A673 (cell line): ENCODE measurements around the gene SPEF1. TPM values are rescaled to one million over a fixed set of nuclear protein-coding genes. Genes with fewer than 3 reads are reported as not detected.
"Not testable (repeated sequence)": the region's sequence is repeated elsewhere in the genome, so short reads cannot be mapped to it uniquely, and the experiment has no call there.

Experiments
- BruUV-seq: library from RNA; stranded (reverse); fragments of 400-500 nt; replicated peaks from 2 replicates; lab custom pipeline; 2021; lab: Mats Ljungman, UMichigan
- CTCF ChIA-PET: fragments of 300-600 bp; sonication (Branson Sonifier 250); formaldehyde crosslinking; loops from one replicate; lab custom pipeline; 2022; ENCODE audit warnings: antibody characterized with exemption; lab: Charles Lee
- POLR2A ChIA-PET: fragments of 300-600 bp; sonication (Branson Sonifier 250); formaldehyde crosslinking; loops from one replicate; lab custom pipeline; 2022; ENCODE audit warnings: antibody characterized with exemption; ENCODE audit not compliant: low non-redundant PET; lab: Charles Lee
- DNase-seq: peaks from one replicate; pipeline ENCODE4 v3.0.0-alpha.2; 2015; ENCODE audit warnings: low spot score
- H3K27ac ChIP-seq: fragments of 200-600 bp; sonication (generic); 2 replicates; pipeline ENCODE4 v1.5.1; 2016; ENCODE audit warnings: mixed run types, low read depth, mild to moderate bottlenecking, mixed read lengths, antibody characterized with exemption, low read length; ENCODE audit not compliant: poor library complexity, severe bottlenecking
- H3K27me3 ChIP-seq: fragments of 200-600 bp; sonication (generic); replicated peaks from 2 replicates; pipeline ENCODE4 v1.6.1; 2017; ENCODE audit warnings: mixed run types, low read depth, mild to moderate bottlenecking, mixed read lengths, antibody characterized with exemption, low read length; ENCODE audit not compliant: insufficient read depth, poor library complexity
- H3K36me3 ChIP-seq: fragments of 200-600 bp; sonication (generic); 2 replicates; pipeline ENCODE4 v1.6.1; 2016; ENCODE audit warnings: mixed run types, mild to moderate bottlenecking, mixed read lengths, antibody characterized with exemption, low read length; ENCODE audit not compliant: insufficient read depth, poor library complexity, severe bottlenecking
- H3K4me1 ChIP-seq: fragments of 200-600 bp; sonication (generic); 2 replicates; pipeline ENCODE4 v1.6.1; 2017; ENCODE audit warnings: mixed run types, mild to moderate bottlenecking, mixed read lengths, antibody characterized with exemption, low read length; ENCODE audit not compliant: insufficient read depth, poor library complexity, severe bottlenecking
- H3K4me3 ChIP-seq: fragments of 200-600 bp; sonication (generic); 2 replicates; pipeline ENCODE4 v1.5.1; 2016; ENCODE audit warnings: low read depth, mixed run types, mild to moderate bottlenecking, mixed read lengths, low read length; ENCODE audit not compliant: poor library complexity, severe bottlenecking
- H3K9me3 ChIP-seq: fragments of 200-600 bp; sonication (generic); 2 replicates; pipeline ENCODE4 v1.6.1; 2016; ENCODE audit warnings: mixed run types, low read depth, mild to moderate bottlenecking, mixed read lengths, antibody characterized with exemption, low read length; ENCODE audit not compliant: poor library complexity, severe bottlenecking
- EZH2 ChIP-seq: fragments of 200-600 bp; sonication (generic); IDR thresholded peaks from 2 replicates; pipeline ENCODE4 v1.6.1; 2017; ENCODE audit warnings: borderline replicate concordance, low read depth, mild to moderate bottlenecking, mixed read lengths, antibody characterized with exemption, low read length; ENCODE audit not compliant: poor library complexity, severe bottlenecking
- intact Hi-C: fragments of 100-400 bp; cut with micrococcal nuclease; formaldehyde crosslinking; loops from one replicate; pipeline ENCODE4 v1.10.0; 2022; ENCODE audit not compliant: unreplicated experiment
- total RNA-seq: library from RNA; stranded (reverse); gene quantifications from 2 replicates; pipeline ENCODE4 v1.2.3, GENCODE V29; 2021
- TF ChIP-seq, protein P1 (sequence below): fragments of 300-800, 200-600 bp; sonication (generic); conservative IDR thresholded peaks from 2 replicates; pipeline ENCODE4 v1.5.1; 2017; ENCODE audit warnings: low read depth, mild to moderate bottlenecking, antibody characterized with exemption, low read length, moderate library complexity, mixed read lengths

Gene SPEF1
- total RNA-seq, 1 experiment from 2014 or later: 0.49 TPM

DNA sequence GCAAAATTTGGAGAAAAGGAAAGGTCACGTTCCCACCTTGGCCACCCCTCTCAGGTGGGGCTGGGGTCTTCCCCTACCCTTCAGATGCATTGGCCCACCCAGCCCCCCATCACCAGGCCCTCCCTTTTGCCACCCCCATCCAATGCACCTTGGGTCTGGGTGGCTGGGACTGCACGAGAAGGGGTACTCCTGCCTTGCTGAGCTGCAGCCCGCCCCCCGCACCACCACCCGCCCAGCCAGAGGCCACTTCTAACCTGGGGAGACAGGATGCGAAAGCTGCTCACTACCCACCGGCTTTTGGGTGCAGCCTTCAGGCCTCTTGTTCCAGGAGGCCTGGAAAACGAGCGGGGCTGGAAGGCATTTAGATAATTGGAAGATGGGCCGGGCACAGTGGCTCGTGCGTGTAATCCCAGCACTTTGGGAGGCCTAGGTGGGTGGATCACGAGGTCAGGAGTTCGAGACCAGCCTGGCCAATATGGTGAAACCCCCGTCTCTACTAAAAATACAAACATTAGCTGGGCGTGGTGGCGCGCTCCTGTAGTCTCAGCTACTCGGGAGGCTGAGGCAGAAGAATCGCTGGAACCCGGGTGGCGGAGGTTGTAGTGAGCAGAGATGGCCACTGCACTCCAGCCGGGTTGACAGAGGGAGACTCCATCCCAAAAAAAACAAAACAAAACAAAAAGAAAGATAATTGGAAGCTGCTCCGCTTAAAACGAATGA, 13.6 kb upstream of the SPEF1 start:
- POLR2A ChIA-PET: no interaction called here
- H3K27ac ChIP-seq: peak overlapping the region; percentile 90
- H3K9me3 ChIP-seq: no peaks in the 10 kb centered on the region
- no peak for TF ChIP-seq EZH2
- TF ChIP-seq, protein P1, sequence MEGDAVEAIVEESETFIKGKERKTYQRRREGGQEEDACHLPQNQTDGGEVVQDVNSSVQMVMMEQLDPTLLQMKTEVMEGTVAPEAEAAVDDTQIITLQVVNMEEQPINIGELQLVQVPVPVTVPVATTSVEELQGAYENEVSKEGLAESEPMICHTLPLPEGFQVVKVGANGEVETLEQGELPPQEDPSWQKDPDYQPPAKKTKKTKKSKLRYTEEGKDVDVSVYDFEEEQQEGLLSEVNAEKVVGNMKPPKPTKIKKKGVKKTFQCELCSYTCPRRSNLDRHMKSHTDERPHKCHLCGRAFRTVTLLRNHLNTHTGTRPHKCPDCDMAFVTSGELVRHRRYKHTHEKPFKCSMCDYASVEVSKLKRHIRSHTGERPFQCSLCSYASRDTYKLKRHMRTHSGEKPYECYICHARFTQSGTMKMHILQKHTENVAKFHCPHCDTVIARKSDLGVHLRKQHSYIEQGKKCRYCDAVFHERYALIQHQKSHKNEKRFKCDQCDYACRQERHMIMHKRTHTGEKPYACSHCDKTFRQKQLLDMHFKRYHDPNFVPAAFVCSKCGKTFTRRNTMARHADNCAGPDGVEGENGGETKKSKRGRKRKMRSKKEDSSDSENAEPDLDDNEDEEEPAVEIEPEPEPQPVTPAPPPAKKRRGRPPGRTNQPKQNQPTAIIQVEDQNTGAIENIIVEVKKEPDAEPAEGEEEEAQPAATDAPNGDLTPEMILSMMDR: no peak
- no peaks in the 10 kb centered on the region for H3K27me3 ChIP-seq
- H3K4me3 ChIP-seq: peak overlapping the region; percentile 97
- DNase-seq: no peak
- intact Hi-C loops: no loop called here
- BruUV-seq: no TSS peak
- peaks cover 27% of the 10 kb centered on the region for H3K4me1 ChIP-seq
- CTCF ChIA-PET: interaction anchor here (0.8 to 0.9 kb wide), 2 partner anchors 8 to 24 kb away, joined by 5 to 6 read pairs; partner anchors contain the start of gene CENPB
- peaks cover 25% of the 10 kb centered on the region for H3K36me3 ChIP-seq

- intact Hi-C loops, H3K9me3 ChIP-seq, H3K27me3 ChIP-seq, H3K4me3 ChIP-seq, H3K27ac ChIP-seq, DNase-seq, CTCF ChIA-PET, BruUV-seq, POLR2A ChIA-PET: not testable (repeated sequence)
- Histone ChIP-seq H3K36me3 (peaks cover 18% of the 10 kb centered on the region), H3K4me1 (peaks cover 22% of the 10 kb centered on the region)
These were observed 12.9 kb upstream of the SPEF1 start for GRCh38 chr20:3794168-3794567.

- CTCF ChIA-PET, H3K27me3 ChIP-seq, BruUV-seq, H3K36me3 ChIP-seq, H3K27ac ChIP-seq, DNase-seq, H3K4me3 ChIP-seq, POLR2A ChIA-PET, H3K9me3 ChIP-seq: not testable (repeated sequence)
- peaks cover 11% of the 10 kb centered on the region for H3K4me1 ChIP-seq
- intact Hi-C loops: loop anchor here (5.0 kb wide), 1 partner anchor 68 kb away; no protein-coding TSS in a partner anchor
These were observed 8.0 kb upstream of the SPEF1 start for GRCh38 chr20:3789201-3789600.

DNA sequence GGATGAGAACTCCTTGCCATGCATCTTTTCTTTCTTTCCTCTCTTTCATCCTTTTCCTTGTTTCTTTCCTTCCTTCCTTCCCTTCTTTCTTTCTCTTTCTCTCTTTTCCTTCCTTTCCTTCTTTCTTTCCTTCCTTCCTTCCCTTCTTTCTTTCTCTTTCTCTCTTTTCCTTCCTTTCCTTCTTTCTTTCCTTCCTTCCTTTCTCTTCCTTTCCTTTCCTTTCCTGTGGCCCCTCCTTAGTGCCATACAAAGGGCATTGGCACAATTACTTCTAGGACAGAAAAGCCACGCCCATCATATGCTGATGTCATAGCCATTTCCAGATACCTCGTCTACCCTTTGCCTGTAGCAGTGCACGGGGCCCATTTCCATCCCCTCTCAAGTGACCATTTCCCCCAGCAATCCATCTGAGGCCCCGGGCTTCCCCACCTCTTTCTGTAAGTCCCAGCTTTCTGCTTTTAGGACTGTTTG, 7.5 kb upstream of the SPEF1 start:
- CTCF ChIA-PET: no interaction called here
- Histone ChIP-seq H3K4me3 (no peak overlapping the region), H3K27me3 (no peaks in the 10 kb centered on the region), H3K9me3 (no peaks in the 10 kb centered on the region), H3K36me3 (no peaks in the 10 kb centered on the region), H3K27ac (no peak overlapping the region), H3K4me1 (peaks cover 16% of the 10 kb centered on the region)
- TF ChIP-seq EZH2: no peak
- TF ChIP-seq, protein P1: no peak
- intact Hi-C loops: loop anchor here (5.0 kb wide), 1 partner anchor 69 kb away; no protein-coding TSS in a partner anchor
- BruUV-seq: no TSS peak
- POLR2A ChIA-PET: no interaction called here
- DNase-seq: no peak
